HG03575 (cell line): ENCODE measurements around the gene KRTAP10-3.

Experiments used
- ATAC-seq: cut with Tn5 transposase; IDR thresholded peaks from one replicate; pipeline ENCODE4 v1.9.1; 2021; ENCODE audit not compliant: unreplicated experiment, insufficient number of reproducible peaks, low FRiP score; ENCODE audit errors: extremely low read depth

KRTAP10-3 gene

DNA sequence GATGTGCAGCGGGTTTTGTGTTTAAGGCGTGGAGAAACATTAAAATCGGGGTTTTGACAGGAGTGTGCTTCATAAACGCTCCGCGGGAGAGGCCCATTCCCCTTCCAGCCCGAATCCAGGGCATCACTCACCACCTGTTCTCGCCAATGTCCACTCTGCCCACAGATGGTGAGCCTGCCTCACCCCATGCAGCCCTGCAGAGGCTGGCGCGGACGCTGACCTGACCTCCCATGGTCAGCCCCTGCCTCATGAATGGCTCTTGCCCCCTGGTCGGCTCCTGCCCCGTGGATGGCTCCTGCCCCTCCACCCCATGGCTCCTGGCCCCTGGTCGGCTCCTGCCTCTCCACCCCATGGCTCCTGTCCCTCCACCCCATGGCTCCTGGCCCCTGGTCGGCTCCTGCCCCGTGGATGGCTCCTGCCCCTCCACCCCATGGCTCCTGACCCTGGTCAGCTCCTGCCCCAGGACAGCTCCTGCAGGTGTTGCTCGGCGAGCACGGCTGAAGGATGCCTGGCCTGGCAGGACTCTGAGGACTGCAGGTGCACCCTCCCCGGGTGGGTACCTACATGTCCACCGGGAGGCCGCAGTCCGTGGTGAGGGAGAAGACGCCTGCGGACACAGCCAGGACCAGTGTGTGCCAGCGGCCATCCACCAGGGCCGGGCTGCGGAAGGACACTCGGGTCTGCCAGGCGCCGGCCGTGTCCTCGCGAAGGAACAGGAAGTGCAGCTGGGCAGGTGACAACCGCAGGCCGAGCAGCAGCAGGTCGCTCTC, 25.3 kb downstream of the KRTAP10-3 start:
- ATAC-seq: no peak

GRCh38 chr21:44532712-44533111, 25.9 kb downstream of the KRTAP10-3 start:
- no peak for ATAC-seq

GRCh38 chr21:44531606-44532564, 26.7 kb downstream of the KRTAP10-3 start:
- ATAC-seq: no peak

DNA sequence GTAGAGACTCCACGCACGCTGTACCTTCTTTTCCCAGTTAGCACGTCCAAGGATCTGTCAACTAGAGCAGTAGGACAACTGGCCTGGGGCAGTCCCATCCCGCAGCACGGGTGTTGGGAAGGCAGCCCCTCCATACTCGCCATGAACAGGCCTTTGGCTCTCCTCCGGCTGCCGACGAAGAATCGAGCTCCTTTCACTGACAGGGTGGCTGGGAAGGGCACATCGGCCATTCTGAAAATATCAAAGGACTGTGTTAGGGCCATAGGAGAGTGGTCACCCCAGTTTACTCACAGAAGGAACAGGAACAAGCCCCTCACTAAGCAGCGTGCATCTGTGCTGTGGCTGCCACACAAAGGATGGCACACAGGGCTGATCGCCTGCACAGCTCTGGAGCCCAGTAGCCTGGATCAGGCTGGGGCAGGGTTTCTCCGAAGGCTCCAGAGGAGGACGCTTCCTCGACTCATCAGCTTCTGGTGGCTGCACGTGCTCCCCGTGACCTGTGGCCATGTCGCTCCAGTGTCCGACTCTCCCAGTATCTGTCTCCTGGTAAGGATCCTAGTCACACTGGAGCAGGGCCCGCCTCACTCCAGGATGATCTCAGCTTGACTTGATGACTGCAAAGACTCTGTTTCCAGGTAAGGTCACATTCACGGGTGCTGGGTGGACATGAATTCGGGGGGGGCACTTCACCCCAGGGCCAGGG, 27.5 kb downstream of the KRTAP10-3 start:
- no peak for ATAC-seq

DNA sequence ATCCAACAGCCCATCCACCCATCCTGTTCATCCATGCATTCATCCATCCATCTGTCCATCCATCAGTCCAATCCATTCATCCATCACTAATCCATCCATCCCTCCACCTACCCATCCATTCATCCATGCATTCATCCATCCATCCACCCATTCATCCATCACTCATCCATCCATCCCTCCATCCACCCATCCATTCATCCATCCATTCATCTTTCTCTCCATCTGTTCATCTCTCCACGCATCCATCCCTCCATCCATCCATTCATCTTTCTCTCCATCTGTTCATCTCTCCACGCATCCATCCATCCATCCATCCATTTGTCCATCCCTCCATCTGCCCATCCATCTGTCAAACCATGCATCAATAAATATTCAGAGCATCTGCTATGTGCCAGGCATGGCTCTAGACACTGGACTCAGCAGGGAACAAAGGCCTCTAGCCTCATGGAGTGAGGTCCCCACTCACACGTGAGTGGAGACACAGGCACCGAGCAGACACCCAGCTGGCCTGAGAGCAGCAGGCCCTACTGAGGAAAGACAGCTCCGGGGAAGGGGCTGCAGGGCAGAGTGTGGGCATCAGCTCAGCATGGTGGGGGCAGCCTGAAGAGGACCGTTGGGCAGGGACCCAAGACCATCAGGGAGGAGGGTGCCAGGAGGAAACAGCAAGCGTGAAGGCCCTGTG, 28.2 kb downstream of the KRTAP10-3 start:
- no peak for ATAC-seq

DNA sequence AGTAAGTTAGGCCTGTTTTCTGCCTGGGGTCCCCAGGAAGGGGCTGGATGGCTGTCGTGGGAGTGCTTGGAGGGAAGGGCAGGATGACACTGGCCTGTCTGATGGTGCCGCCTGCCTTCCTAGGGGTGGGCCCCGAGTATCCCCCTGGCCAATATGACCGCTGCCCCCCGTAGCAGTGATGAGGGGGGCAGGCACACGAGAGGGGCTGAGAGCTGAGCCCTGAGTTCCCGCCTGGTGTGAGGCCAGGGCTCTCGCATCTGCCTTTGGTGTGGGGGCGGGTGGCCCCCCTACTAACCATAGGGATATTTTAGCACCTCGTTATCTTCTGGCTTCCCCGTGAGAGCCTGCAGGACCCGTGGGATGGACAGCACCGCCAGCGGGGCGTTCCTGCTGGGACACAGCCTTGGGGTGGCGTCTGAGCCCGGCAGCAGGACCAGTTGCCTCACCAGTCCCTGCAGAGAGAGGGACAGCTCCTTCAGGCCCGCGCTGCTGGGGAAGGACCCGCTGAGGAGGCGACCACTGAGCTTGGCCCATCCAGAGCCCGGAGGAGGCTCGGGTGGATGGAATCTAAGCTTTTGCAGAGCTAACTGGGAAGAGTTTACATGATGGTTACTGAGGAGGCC, 29.0 kb downstream of the KRTAP10-3 start:
- no peak for ATAC-seq

GRCh38 chr21:44529011-44529421, 29.6 kb downstream of the KRTAP10-3 start:
- no peak for ATAC-seq

- ATAC-seq: no peak
Measured at GRCh38 chr21:44528634-44528995, 30.0 kb downstream of the KRTAP10-3 start.

DNA sequence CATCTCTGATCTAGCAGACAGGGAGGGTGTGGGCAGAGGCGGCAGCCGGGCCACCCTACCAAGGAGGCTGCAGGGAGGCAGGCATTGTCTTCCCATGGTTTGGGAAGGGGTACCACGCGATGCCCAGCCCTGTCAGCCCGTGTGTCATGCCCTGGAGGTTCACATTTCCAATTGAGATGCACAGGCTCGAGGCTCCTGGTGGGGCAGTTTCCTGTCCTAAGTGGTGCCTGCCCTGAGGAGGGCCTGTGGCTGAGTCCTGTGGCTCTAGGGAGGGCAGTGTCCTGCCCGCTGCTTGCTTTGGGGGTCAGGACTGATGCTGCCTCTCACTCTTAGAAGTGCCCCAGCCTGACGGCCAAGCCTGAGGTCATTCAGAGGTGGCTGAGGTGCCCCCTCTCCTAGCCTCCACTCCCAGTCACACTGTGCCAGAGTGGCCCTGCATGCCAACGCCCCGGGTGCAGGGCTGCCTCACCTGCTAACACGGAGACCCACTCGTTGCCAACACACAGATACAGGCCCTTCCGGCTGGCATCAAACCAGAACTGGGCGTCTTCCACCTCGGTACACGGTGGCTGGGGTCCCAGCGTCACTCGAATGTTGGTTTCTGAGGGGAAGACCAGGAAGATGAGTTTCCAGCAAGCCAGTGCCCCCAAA, 30.5 kb downstream of the KRTAP10-3 start:
- no peak for ATAC-seq

- ATAC-seq: no peak
Measured at GRCh38 chr21:44527156-44527982, 31.2 kb downstream of the KRTAP10-3 start.

GRCh38 chr21:44526096-44526997, 32.2 kb downstream of the KRTAP10-3 start:
- ATAC-seq: no peak

DNA sequence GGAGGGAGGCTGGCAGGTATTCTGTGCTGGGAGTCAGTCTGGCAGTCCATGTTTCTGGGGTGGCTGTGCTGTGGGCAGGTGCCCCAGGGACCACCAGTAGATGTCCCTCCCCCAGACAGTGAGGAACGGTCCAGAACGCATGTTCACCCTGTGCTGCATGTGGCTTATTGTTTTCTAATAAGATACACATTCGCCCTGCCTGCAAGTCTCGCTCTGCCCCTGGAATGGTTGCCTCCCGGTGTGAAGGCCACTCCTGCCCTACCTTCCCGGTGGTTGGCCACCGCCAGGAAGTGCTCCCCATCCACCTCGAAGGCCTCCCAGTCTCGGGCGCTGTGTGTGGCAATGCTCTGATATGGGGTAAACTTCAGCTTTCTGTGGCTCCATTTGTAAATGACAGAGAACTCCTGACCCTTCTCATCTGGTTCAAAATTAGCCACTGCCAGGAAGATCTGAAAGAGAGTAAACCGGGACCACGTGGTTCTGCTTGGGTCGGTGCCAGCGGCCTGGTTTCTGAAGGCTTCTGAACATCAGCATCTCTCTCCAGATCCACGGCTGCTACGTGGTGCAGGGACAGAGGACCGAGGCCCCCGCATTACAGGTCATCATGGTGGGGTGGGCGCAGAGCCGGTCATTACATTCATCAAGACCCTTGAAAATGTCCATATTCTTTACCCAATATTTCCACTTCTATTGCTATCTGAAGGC, 33.1 kb downstream of the KRTAP10-3 start:
- no peak for ATAC-seq

- no peak for ATAC-seq
Measured at GRCh38 chr21:44524414-44525371, 33.9 kb downstream of the KRTAP10-3 start.

- ATAC-seq: no peak
Measured at GRCh38 chr21:44523567-44524413, 34.8 kb downstream of the KRTAP10-3 start.
